Upper lobe of right lung (tissue), 1 donor: ENCODE results near the gene ARMC9. TPM values are rescaled to one million over a fixed set of nuclear protein-coding genes. Genes with fewer than 3 reads are reported as not detected.
"Not testable (repeated sequence)": the region's sequence is repeated elsewhere in the genome, so short reads cannot be mapped to it uniquely, and the experiment has no call there.

Source experiments
- ATAC-seq: fragments of 200-7000 bp; cut with Tn5 transposase; one replicate; pipeline ENCODE4 v1.9.1; 2020; ENCODE audit warnings: mild to moderate bottlenecking, moderate library complexity
- DNase-seq: peaks from one replicate; pipeline ENCODE4 v3.0.0-alpha.2; 2020
- H3K27ac ChIP-seq: fragments of 200-600 bp; one replicate; pipeline ENCODE4 v1.8.0; 2022
- H3K27me3 ChIP-seq: fragments of 200-600 bp; one replicate; pipeline ENCODE4 v1.8.0; 2022; ENCODE audit warnings: mild to moderate bottlenecking
- H3K36me3 ChIP-seq: fragments of 200-600 bp; one replicate; pipeline ENCODE4 v1.8.0; 2022
- H3K4me1 ChIP-seq: fragments of 200-600 bp; one replicate; pipeline ENCODE4 v1.8.0; 2022
- H3K4me3 ChIP-seq: fragments of 200-600 bp; one replicate; pipeline ENCODE4 v1.8.0; 2022; ENCODE audit warnings: mild to moderate bottlenecking
- H3K9me3 ChIP-seq: fragments of 200-600 bp; one replicate; pipeline ENCODE4 v1.8.0; 2022
- CTCF ChIP-seq: fragments of 200-600 bp; IDR thresholded peaks from one replicate; pipeline ENCODE4 v1.8.0; 2022; ENCODE audit warnings: antibody characterized with exemption
- intact Hi-C: fragments of 100-400 bp; cut with DNase I; formaldehyde crosslinking; loops from one replicate; pipeline ENCODE4 v1.11.0; 2022
- total RNA-seq: library from RNA; stranded (reverse); fragmentation: NEBNext Ultra II Directional; extraction: Animal tissue kit (Norgen Biotek cat#: 25700); gene quantifications from one replicate; pipeline ENCODE4 v1.2.1, GENCODE V29; 2021
- donor health status: DM: no; HTN: yes; CAD: no; lungs with severe emphysema.

The ARMC9 gene
- total RNA-seq, 1 donor from 2014 or later = 37.1 TPM

GRCh38 chr2:231250698-231251097 lies 52.3 kb downstream of the ARMC9 start:
- Histone ChIP-seq H3K27ac (no peak overlapping the region), H3K36me3 (no peaks in the 10 kb centered on the region), H3K4me3 (no peak overlapping the region), H3K4me1 (peaks cover 9% of the 10 kb centered on the region), H3K9me3 (no peaks in the 10 kb centered on the region), H3K27me3 (no peaks in the 10 kb centered on the region)
- DNase-seq = no peak
- intact Hi-C loops = no loop called here
- ATAC-seq = no peak
- no peak for TF ChIP-seq CTCF

GRCh38 chr2:231253292-231253691 lies 54.9 kb downstream of the ARMC9 start:
- ATAC-seq, DNase-seq: not testable (repeated sequence)

GRCh38 chr2:231256494-231256893 lies 58.1 kb downstream of the ARMC9 start:
- Histone ChIP-seq H3K36me3 (no peaks in the 10 kb centered on the region), H3K27ac (no peak overlapping the region), H3K4me1 (no peaks in the 10 kb centered on the region), H3K4me3 (no peak overlapping the region), H3K9me3 (no peaks in the 10 kb centered on the region), H3K27me3 (no peaks in the 10 kb centered on the region)
- intact Hi-C loops = no loop called here
- TF ChIP-seq CTCF = no peak
- DNase-seq (no peak), ATAC-seq (no peak)

More at GRCh38 chr2:231253292-231253691, 54.9 kb downstream of the ARMC9 start:
- H3K27ac ChIP-seq, H3K27me3 ChIP-seq, H3K4me3 ChIP-seq, H3K4me1 ChIP-seq, H3K9me3 ChIP-seq, intact Hi-C loops, H3K36me3 ChIP-seq: not testable (repeated sequence)

- H3K9me3 ChIP-seq = no peaks in the 10 kb centered on the region
- H3K27ac ChIP-seq = no peak overlapping the region
- no peaks in the 10 kb centered on the region for H3K27me3 ChIP-seq
- no peaks in the 10 kb centered on the region for H3K4me1 ChIP-seq
- intact Hi-C loops = no loop called here
- H3K36me3 ChIP-seq = no peaks in the 10 kb centered on the region
- H3K4me3 ChIP-seq = no peak overlapping the region
- ATAC-seq = no peak
- no peak for DNase-seq
- TF ChIP-seq CTCF = no peak
These were observed 59.3 kb downstream of the ARMC9 start for GRCh38 chr2:231257763-231258162.

GRCh38 chr2:231258701-231259100 lies 60.3 kb downstream of the ARMC9 start:
- H3K4me3 ChIP-seq = no peak overlapping the region
- no peaks in the 10 kb centered on the region for H3K9me3 ChIP-seq
- DNase-seq = no peak
- no peak for TF ChIP-seq CTCF
- ATAC-seq = no peak
- H3K27me3 ChIP-seq = no peaks in the 10 kb centered on the region
- intact Hi-C loops = no loop called here
- no peaks in the 10 kb centered on the region for H3K4me1 ChIP-seq
- peaks cover 9% of the 10 kb centered on the region for H3K36me3 ChIP-seq
- no peak overlapping the region for H3K27ac ChIP-seq

- DNase-seq = no peak
- H3K27ac ChIP-seq = no peak overlapping the region
- intact Hi-C loops = no loop called here
- no peak for ATAC-seq
- H3K4me1 ChIP-seq = no peaks in the 10 kb centered on the region
- TF ChIP-seq CTCF = no peak
- no peak overlapping the region for H3K4me3 ChIP-seq
- no peaks in the 10 kb centered on the region for H3K9me3 ChIP-seq
- H3K27me3 ChIP-seq = no peaks in the 10 kb centered on the region
- peaks cover 9% of the 10 kb centered on the region for H3K36me3 ChIP-seq
These were observed 60.7 kb downstream of the ARMC9 start for GRCh38 chr2:231259104-231259503.
